GM23248 (cell line): ENCODE results near the gene PTPRF. TPM values are rescaled to one million over a fixed set of nuclear protein-coding genes. Genes with fewer than 3 reads are reported as not detected.

Experiments used
- DNase-seq: peaks from one replicate; pipeline ENCODE4 v3.0.0-alpha.2; 2015
- H2AFZ ChIP-seq: fragments of 200-600 bp; sonication (generic); 2 replicates; pipeline ENCODE4 v1.6.1; 2016; ENCODE audit warnings: antibody characterized with exemption
- H3F3A ChIP-seq: fragments of 200-600 bp; sonication (generic); 2 replicates; pipeline ENCODE4 v1.6.1; 2016; ENCODE audit warnings: mild to moderate bottlenecking, antibody characterized with exemption, mixed run types; ENCODE audit not compliant: insufficient read depth
- H3K27ac ChIP-seq: fragments of 200-600 bp; sonication (generic); 2 replicates; pipeline ENCODE4 v1.5.1; 2016; ENCODE audit warnings: mild to moderate bottlenecking
- H3K27me3 ChIP-seq: fragments of 200-600 bp; sonication (generic); replicated peaks from 2 replicates; pipeline ENCODE4 v1.6.1; 2016; ENCODE audit warnings: mild to moderate bottlenecking; ENCODE audit not compliant: insufficient read depth
- H3K36me3 ChIP-seq: fragments of 200-600 bp; sonication (generic); 2 replicates; pipeline ENCODE4 v1.6.1; 2016; ENCODE audit warnings: low read depth, mild to moderate bottlenecking
- H3K4me1 ChIP-seq: fragments of 200-600 bp; sonication (generic); 2 replicates; pipeline ENCODE4 v1.6.1; 2016; ENCODE audit warnings: mild to moderate bottlenecking; ENCODE audit not compliant: insufficient read depth
- H3K4me2 ChIP-seq: fragments of 200-600 bp; sonication (generic); one replicate; pipeline ENCODE4 v1.6.1; 2016; ENCODE audit warnings: mild to moderate bottlenecking; ENCODE audit not compliant: unreplicated experiment
- H3K4me3 ChIP-seq: fragments of 200-600 bp; sonication (generic); 2 replicates; pipeline ENCODE4 v1.5.1; 2016; ENCODE audit warnings: mild to moderate bottlenecking
- H3K79me2 ChIP-seq: fragments of 200-600 bp; sonication (generic); 2 replicates; pipeline ENCODE4 v1.6.1; 2016; ENCODE audit warnings: mild to moderate bottlenecking; ENCODE audit not compliant: insufficient read depth
- H3K9ac ChIP-seq: fragments of 200-600 bp; sonication (generic); 2 replicates; pipeline ENCODE4 v1.6.1; 2016; ENCODE audit warnings: mild to moderate bottlenecking
- H3K9me2 ChIP-seq: fragments of 200-600 bp; sonication (generic); 2 replicates; pipeline ENCODE4 v1.6.1; 2016; ENCODE audit warnings: mixed run types, mild to moderate bottlenecking, moderate library complexity; ENCODE audit not compliant: insufficient read depth
- H3K9me3 ChIP-seq: fragments of 200-600 bp; sonication (generic); one replicate; pipeline ENCODE4 v1.6.1; 2017; ENCODE audit warnings: low read depth
- H4K20me1 ChIP-seq: fragments of 200-600 bp; sonication (generic); 2 replicates; pipeline ENCODE4 v1.6.0; 2016; ENCODE audit not compliant: insufficient read depth
- EZH2 ChIP-seq: fragments of 200-600 bp; sonication (generic); IDR thresholded peaks from 2 replicates; pipeline ENCODE4 v1.6.1; 2018; ENCODE audit warnings: antibody characterized with exemption, mild to moderate bottlenecking; ENCODE audit not compliant: insufficient read depth, poor library complexity, severe bottlenecking
- EZH2phosphoT487 ChIP-seq: fragments of 200-600 bp; sonication (generic); IDR thresholded peaks from 2 replicates; pipeline ENCODE4 v1.6.1; 2018; ENCODE audit warnings: antibody characterized with exemption, moderate library complexity, mild to moderate bottlenecking, low read depth; ENCODE audit not compliant: insufficient read depth
- WGBS, 2 experiments: methylation state at CpG; one replicate each; pipeline ENCODE4 v1.1.6; 2015 to 2017; ENCODE audit warnings: low lambda C conversion rate in 2 of 2, low coverage in 1 of 2; ENCODE audit errors: missing lambda C conversion rate in 2 of 2; 5-methylcytosine and 5-hydroxymethylcytosine counted together
- in situ Hi-C: fragments of 300-500 bp; cut with MboI; formaldehyde crosslinking; loops from 2 replicates; pipeline ENCODE4 v1.15.0; 2020
- polyA plus RNA-seq: library from polyadenylated mRNA; unstranded; fragments of >200 nt; fragmentation: Nextera tagmentation; extraction: Ambion mirVana; gene quantifications from 2 replicates; pipeline ENCODE4 v1.2.1, GENCODE V29; 2016
- total RNA-seq: library from RNA; depleted of rRNA; stranded (reverse); fragments of >200 nt; shearing (Covaris generic); gene quantifications from 2 replicates; pipeline ENCODE4 v1.2.3, GENCODE V29; 2014

The PTPRF gene
- total and polyA plus RNA-seq, 2 experiments from 2014 or later = 14.0 to 15.0 TPM

GRCh38 chr1:43521756-43522155 lies 8.9 kb upstream of the PTPRF start:
- H3K27ac ChIP-seq = no peak overlapping the region
- TF ChIP-seq EZH2phosphoT487 (no peak), EZH2 (no peak)
- no peaks in the 10 kb centered on the region for H3K36me3 ChIP-seq
- WGBS, 2 experiments = 75 to 76% methylated on average over 8 of the region's 8 CpGs
- no peak overlapping the region for H3K9ac ChIP-seq
- no peak for DNase-seq
- H3K9me3 ChIP-seq = no peaks in the 10 kb centered on the region
- H3K9me2 ChIP-seq = no peaks in the 10 kb centered on the region
- in situ Hi-C loops = no loop called here
- no peak overlapping the region for H2AFZ ChIP-seq
- no peaks in the 10 kb centered on the region for H3K79me2 ChIP-seq
- H3K4me3 ChIP-seq = no peak overlapping the region
- H3K4me1 ChIP-seq = 0 out of 2 replicates have a peak, but pooled peaks cover 8% of the 10 kb centered on the region
- H3K27me3 ChIP-seq = 0 out of 2 replicates have a peak, but pooled peaks cover 4% of the 10 kb centered on the region
- H4K20me1 ChIP-seq = no peaks in the 10 kb centered on the region
- no peaks in the 10 kb centered on the region; the same call in 1 of the 2 replicates for H3F3A ChIP-seq
- no peak overlapping the region for H3K4me2 ChIP-seq

- Histone ChIP-seq H3K4me3 (no peak overlapping the region), H3K27ac (no peak overlapping the region), H3K4me1 (0 out of 2 replicates have a peak, but pooled peaks cover 8% of the 10 kb centered on the region), H3K9me2 (no peaks in the 10 kb centered on the region), H3K36me3 (no peaks in the 10 kb centered on the region), H3K9me3 (no peaks in the 10 kb centered on the region), H3F3A (no peaks in the 10 kb centered on the region; the same call in 1 of the 2 replicates), H3K9ac (no peak overlapping the region), H4K20me1 (no peaks in the 10 kb centered on the region), H2AFZ (no peak overlapping the region), H3K79me2 (no peaks in the 10 kb centered on the region), H3K4me2 (no peak overlapping the region), H3K27me3 (0 out of 2 replicates have a peak, but pooled peaks cover 4% of the 10 kb centered on the region)
- WGBS, 2 experiments = 94 to 100% methylated on average over 1 of the region's 1 CpG
- in situ Hi-C loops = no loop called here
- DNase-seq = no peak
- TF ChIP-seq EZH2phosphoT487 (no peak), EZH2 (no peak)
Measured at GRCh38 chr1:43522431-43522775, 8.3 kb upstream of the PTPRF start.

- TF ChIP-seq EZH2phosphoT487 = no peak
- no peak for TF ChIP-seq EZH2
- H3K9me3 ChIP-seq = no peaks in the 10 kb centered on the region
- H4K20me1 ChIP-seq = no peaks in the 10 kb centered on the region
- no peak overlapping the region for H2AFZ ChIP-seq
- no peak overlapping the region for H3K27ac ChIP-seq
- H3F3A ChIP-seq = no peaks in the 10 kb centered on the region; the same call in 1 of the 2 replicates
- 56 to 57% methylated on average over 13 of the region's 13 CpGs for WGBS, 2 experiments
- no peaks in the 10 kb centered on the region for H3K79me2 ChIP-seq
- no peak overlapping the region for H3K4me2 ChIP-seq
- no peak overlapping the region for H3K4me3 ChIP-seq
- H3K4me1 ChIP-seq = 0 out of 2 replicates have a peak, but pooled peaks cover 8% of the 10 kb centered on the region
- no peaks in the 10 kb centered on the region for H3K9me2 ChIP-seq
- H3K27me3 ChIP-seq = 0 out of 2 replicates have a peak, but pooled peaks cover 4% of the 10 kb centered on the region
- no peaks in the 10 kb centered on the region for H3K36me3 ChIP-seq
- no peak overlapping the region for H3K9ac ChIP-seq
- in situ Hi-C loops = no loop called here
- DNase-seq = peak; percentile 93
Measured at GRCh38 chr1:43522776-43523480, 7.8 kb upstream of the PTPRF start.

- H3K36me3 ChIP-seq = no peaks in the 10 kb centered on the region
- H3K9me3 ChIP-seq = no peaks in the 10 kb centered on the region
- H3K27ac ChIP-seq = no peak overlapping the region
- no peak overlapping the region for H3K4me3 ChIP-seq
- no peaks in the 10 kb centered on the region for H3K79me2 ChIP-seq
- 78 to 80% methylated on average over 8 of the region's 8 CpGs for WGBS, 2 experiments
- no peak overlapping the region for H3K9ac ChIP-seq
- no peak overlapping the region for H3K4me2 ChIP-seq
- H2AFZ ChIP-seq = no peak overlapping the region
- H3K4me1 ChIP-seq = 0 out of 2 replicates have a peak, but pooled peaks cover 8% of the 10 kb centered on the region
- H3F3A ChIP-seq = peaks cover 2% of the 10 kb centered on the region
- H3K27me3 ChIP-seq = no peaks in the 10 kb centered on the region
- H4K20me1 ChIP-seq = no peaks in the 10 kb centered on the region
- TF ChIP-seq EZH2 (no peak), EZH2phosphoT487 (no peak)
- in situ Hi-C loops = loop anchor here (25.0 kb wide), 1 partner anchor 412 kb away; the partner anchor contains the start of genes ARTN and IPO13
- H3K9me2 ChIP-seq = no peaks in the 10 kb centered on the region
- no peak for DNase-seq
Measured at GRCh38 chr1:43524804-43525203, 5.9 kb upstream of the PTPRF start.
